ENCODE measurements around the gene EOMES.

Gene EOMES

GRCh38 chr3:27712136-27713077 is 9.7 kb downstream of the EOMES start:
- peaks cover 27% of the 10 kb centered on the region for H3K4me1 ChIP-seq (ENCODE audit: control insufficient read depth, insufficient read depth, low read length)
- DNase-seq (ENCODE audit: low read depth), result peak; percentile 93
- peaks cover 16% of the 10 kb centered on the region for H3K27me3 ChIP-seq (replicated peaks; ENCODE audit: control insufficient read depth, insufficient read depth, low read length)
- H3K9me3 ChIP-seq (ENCODE audit: control insufficient read depth, low read length), result no peaks in the 10 kb centered on the region
- peak overlapping the region; percentile 73 for H3K9ac ChIP-seq (ENCODE audit: low read length)
- H3K36me3 ChIP-seq (ENCODE audit: control insufficient read depth, insufficient read depth, low read length, severe bottlenecking), result no peaks in the 10 kb centered on the region
- peak overlapping the region; percentile 92 for H3K4me3 ChIP-seq (ENCODE audit: low read length)

- no peak overlapping the region for H3K9ac ChIP-seq (ENCODE audit: low read length)
- H3K9me3 ChIP-seq (ENCODE audit: control insufficient read depth, low read length), result no peaks in the 10 kb centered on the region
- no peaks in the 10 kb centered on the region for H3K27me3 ChIP-seq (replicated peaks; ENCODE audit: control insufficient read depth, insufficient read depth, low read length)
Measured at GRCh38 chr3:27708250-27708649, 13.9 kb downstream of the EOMES start.

GRCh38 chr3:27699067-27699466 is 23.1 kb downstream of the EOMES start:
- Histone ChIP-seq H3K36me3 (ENCODE audit: control insufficient read depth, insufficient read depth, low read length, severe bottlenecking) (no peaks in the 10 kb centered on the region), H3K4me3 (ENCODE audit: low read length) (no peak overlapping the region), H3K4me1 (ENCODE audit: control insufficient read depth, insufficient read depth, low read length) (no peaks in the 10 kb centered on the region), H3K27me3 (replicated peaks; ENCODE audit: control insufficient read depth, insufficient read depth, low read length) (no peaks in the 10 kb centered on the region), H3K9me3 (ENCODE audit: control insufficient read depth, low read length) (peaks cover 2% of the 10 kb centered on the region), H3K9ac (ENCODE audit: low read length) (no peak overlapping the region)
- DNase-seq (ENCODE audit: low read depth), result no peak

More at GRCh38 chr3:27708250-27708649, 13.9 kb downstream of the EOMES start:
- Histone ChIP-seq H3K4me3 (ENCODE audit: low read length) (no peak overlapping the region), H3K36me3 (ENCODE audit: control insufficient read depth, insufficient read depth, low read length, severe bottlenecking) (no peaks in the 10 kb centered on the region), H3K4me1 (ENCODE audit: control insufficient read depth, insufficient read depth, low read length) (peaks cover 6% of the 10 kb centered on the region)
- no peak for DNase-seq (ENCODE audit: low read depth)

GRCh38 chr3:27696906-27697305 is 25.2 kb downstream of the EOMES start:
- no peaks in the 10 kb centered on the region for H3K4me1 ChIP-seq (ENCODE audit: control insufficient read depth, insufficient read depth, low read length)
- H3K4me3 ChIP-seq (ENCODE audit: low read length), result no peak overlapping the region
- H3K27me3 ChIP-seq (replicated peaks; ENCODE audit: control insufficient read depth, insufficient read depth, low read length), result no peaks in the 10 kb centered on the region
- peaks cover 10% of the 10 kb centered on the region for H3K9me3 ChIP-seq (ENCODE audit: control insufficient read depth, low read length)
- H3K9ac ChIP-seq (ENCODE audit: low read length), result no peak overlapping the region
- no peaks in the 10 kb centered on the region for H3K36me3 ChIP-seq (ENCODE audit: control insufficient read depth, insufficient read depth, low read length, severe bottlenecking)
- no peak for DNase-seq (ENCODE audit: low read depth)

- H3K4me1 ChIP-seq (ENCODE audit: control insufficient read depth, insufficient read depth, low read length), result no peaks in the 10 kb centered on the region
- peaks cover 21% of the 10 kb centered on the region for H3K9me3 ChIP-seq (ENCODE audit: control insufficient read depth, low read length)
- DNase-seq (ENCODE audit: low read depth), result no peak
- no peak overlapping the region for H3K4me3 ChIP-seq (ENCODE audit: low read length)
- H3K9ac ChIP-seq (ENCODE audit: low read length), result no peak overlapping the region
- H3K36me3 ChIP-seq (ENCODE audit: control insufficient read depth, insufficient read depth, low read length, severe bottlenecking), result no peaks in the 10 kb centered on the region
- no peaks in the 10 kb centered on the region for H3K27me3 ChIP-seq (replicated peaks; ENCODE audit: control insufficient read depth, insufficient read depth, low read length)
Measured at GRCh38 chr3:27695636-27696035, 26.5 kb downstream of the EOMES start.

GRCh38 chr3:27688053-27688452 is 34.1 kb downstream of the EOMES start:
- Histone ChIP-seq H3K4me3 (ENCODE audit: low read length) (no peak overlapping the region), H3K36me3 (ENCODE audit: control insufficient read depth, insufficient read depth, low read length, severe bottlenecking) (no peaks in the 10 kb centered on the region), H3K9ac (ENCODE audit: low read length) (no peak overlapping the region), H3K9me3 (ENCODE audit: control insufficient read depth, low read length) (peaks cover 34% of the 10 kb centered on the region), H3K4me1 (ENCODE audit: control insufficient read depth, insufficient read depth, low read length) (peaks cover 14% of the 10 kb centered on the region), H3K27me3 (replicated peaks; ENCODE audit: control insufficient read depth, insufficient read depth, low read length) (no peaks in the 10 kb centered on the region)
- DNase-seq (ENCODE audit: low read depth), result no peak

GRCh38 chr3:27686642-27687041 is 35.5 kb downstream of the EOMES start:
- peaks cover 24% of the 10 kb centered on the region for H3K9me3 ChIP-seq (ENCODE audit: control insufficient read depth, low read length)
- no peak overlapping the region for H3K4me3 ChIP-seq (ENCODE audit: low read length)
- H3K36me3 ChIP-seq (ENCODE audit: control insufficient read depth, insufficient read depth, low read length, severe bottlenecking), result no peaks in the 10 kb centered on the region
- H3K27me3 ChIP-seq (replicated peaks; ENCODE audit: control insufficient read depth, insufficient read depth, low read length), result no peaks in the 10 kb centered on the region
- DNase-seq (ENCODE audit: low read depth), result peak; percentile 69
- H3K9ac ChIP-seq (ENCODE audit: low read length), result peak overlapping the region; percentile 15
- H3K4me1 ChIP-seq (ENCODE audit: control insufficient read depth, insufficient read depth, low read length), result peaks cover 15% of the 10 kb centered on the region

- Histone ChIP-seq H3K36me3 (ENCODE audit: control insufficient read depth, insufficient read depth, low read length, severe bottlenecking) (no peaks in the 10 kb centered on the region), H3K4me1 (ENCODE audit: control insufficient read depth, insufficient read depth, low read length) (peaks cover 25% of the 10 kb centered on the region), H3K4me3 (ENCODE audit: low read length) (no peak overlapping the region), H3K27me3 (replicated peaks; ENCODE audit: control insufficient read depth, insufficient read depth, low read length) (no peaks in the 10 kb centered on the region), H3K9me3 (ENCODE audit: control insufficient read depth, low read length) (peaks cover 13% of the 10 kb centered on the region), H3K9ac (ENCODE audit: low read length) (no peak overlapping the region)
- no peak for DNase-seq (ENCODE audit: low read depth)
Measured at GRCh38 chr3:27685474-27685873, 36.6 kb downstream of the EOMES start.

GRCh38 chr3:27684302-27684701 is 37.8 kb downstream of the EOMES start:
- Histone ChIP-seq H3K4me1 (ENCODE audit: control insufficient read depth, insufficient read depth, low read length) (peaks cover 32% of the 10 kb centered on the region), H3K9me3 (ENCODE audit: control insufficient read depth, low read length) (peaks cover 4% of the 10 kb centered on the region), H3K4me3 (ENCODE audit: low read length) (no peak overlapping the region), H3K36me3 (ENCODE audit: control insufficient read depth, insufficient read depth, low read length, severe bottlenecking) (no peaks in the 10 kb centered on the region), H3K9ac (ENCODE audit: low read length) (no peak overlapping the region), H3K27me3 (replicated peaks; ENCODE audit: control insufficient read depth, insufficient read depth, low read length) (no peaks in the 10 kb centered on the region)
- DNase-seq (ENCODE audit: low read depth), result no peak

- H3K9ac ChIP-seq (ENCODE audit: low read length), result peak overlapping the region; percentile 72
- peak; percentile 92 for DNase-seq (ENCODE audit: low read depth)
- H3K4me3 ChIP-seq (ENCODE audit: low read length), result peak overlapping the region; percentile 51
- H3K27me3 ChIP-seq (replicated peaks; ENCODE audit: control insufficient read depth, insufficient read depth, low read length), result no peaks in the 10 kb centered on the region
- no peaks in the 10 kb centered on the region for H3K36me3 ChIP-seq (ENCODE audit: control insufficient read depth, insufficient read depth, low read length, severe bottlenecking)
- H3K4me1 ChIP-seq (ENCODE audit: control insufficient read depth, insufficient read depth, low read length), result peaks cover 37% of the 10 kb centered on the region
- H3K9me3 ChIP-seq (ENCODE audit: control insufficient read depth, low read length), result no peaks in the 10 kb centered on the region
Measured at GRCh38 chr3:27681249-27681748, 40.8 kb downstream of the EOMES start.

GRCh38 chr3:27680517-27681246 is 41.4 kb downstream of the EOMES start:
- H3K36me3 ChIP-seq (ENCODE audit: control insufficient read depth, insufficient read depth, low read length, severe bottlenecking), result no peaks in the 10 kb centered on the region
- H3K27me3 ChIP-seq (replicated peaks; ENCODE audit: control insufficient read depth, insufficient read depth, low read length), result no peaks in the 10 kb centered on the region
- H3K9ac ChIP-seq (ENCODE audit: low read length), result peak overlapping the region; percentile 72
- DNase-seq (ENCODE audit: low read depth), result no peak
- H3K4me1 ChIP-seq (ENCODE audit: control insufficient read depth, insufficient read depth, low read length), result peaks cover 38% of the 10 kb centered on the region
- no peak overlapping the region for H3K4me3 ChIP-seq (ENCODE audit: low read length)
- no peaks in the 10 kb centered on the region for H3K9me3 ChIP-seq (ENCODE audit: control insufficient read depth, low read length)
